Body of pancreas (tissue), 4 donors: ENCODE results near the gene RAB11FIP3.

ENCODE experiments used
- CTCF ChIP-seq, 7 experiments: fragments of 450-650 bp in 4 of 7; fragments of 200-600 bp in 3 of 7; sonication (generic) in 3 of 7; IDR thresholded peaks; one replicate each; pipeline ENCODE4 v1.5.1; 2016 to 2019; ENCODE audit warnings: antibody characterized with exemption in 7 of 7
- POLR2A ChIP-seq, 3 donors: fragments of 450-650 bp; IDR thresholded peaks; one replicate each; pipeline ENCODE4 v1.6.1; 2016; ENCODE audit warnings: antibody characterized with exemption in 3 of 3, mild to moderate bottlenecking in 2 of 3

GRCh38 chr16:549544-550263 lies 124.3 kb downstream of the RAB11FIP3 start:
- TF ChIP-seq CTCF (IDR thresholded peaks at IDR 0.05) (no peak), POLR2A (IDR thresholded peaks at IDR 0.05) (no peak)
